Daoy (cell line): ENCODE results near the gene TMEM183A. TPM values are rescaled to one million over a fixed set of nuclear protein-coding genes. Genes with fewer than 3 reads are reported as not detected.

Experiments
- DNase-seq: peaks from one replicate; pipeline ENCODE4 v3.0.0-alpha.2; 2015; ENCODE audit warnings: low read depth
- total RNA-seq: library from RNA; depleted of rRNA; stranded (reverse); fragments of >200 nt; shearing (Covaris generic); gene quantifications from 2 replicates; pipeline ENCODE4 v1.2.3, GENCODE V29; 2014

TMEM183A gene
- total RNA-seq, 1 experiment from 2014 or later = 94.8 TPM

DNA sequence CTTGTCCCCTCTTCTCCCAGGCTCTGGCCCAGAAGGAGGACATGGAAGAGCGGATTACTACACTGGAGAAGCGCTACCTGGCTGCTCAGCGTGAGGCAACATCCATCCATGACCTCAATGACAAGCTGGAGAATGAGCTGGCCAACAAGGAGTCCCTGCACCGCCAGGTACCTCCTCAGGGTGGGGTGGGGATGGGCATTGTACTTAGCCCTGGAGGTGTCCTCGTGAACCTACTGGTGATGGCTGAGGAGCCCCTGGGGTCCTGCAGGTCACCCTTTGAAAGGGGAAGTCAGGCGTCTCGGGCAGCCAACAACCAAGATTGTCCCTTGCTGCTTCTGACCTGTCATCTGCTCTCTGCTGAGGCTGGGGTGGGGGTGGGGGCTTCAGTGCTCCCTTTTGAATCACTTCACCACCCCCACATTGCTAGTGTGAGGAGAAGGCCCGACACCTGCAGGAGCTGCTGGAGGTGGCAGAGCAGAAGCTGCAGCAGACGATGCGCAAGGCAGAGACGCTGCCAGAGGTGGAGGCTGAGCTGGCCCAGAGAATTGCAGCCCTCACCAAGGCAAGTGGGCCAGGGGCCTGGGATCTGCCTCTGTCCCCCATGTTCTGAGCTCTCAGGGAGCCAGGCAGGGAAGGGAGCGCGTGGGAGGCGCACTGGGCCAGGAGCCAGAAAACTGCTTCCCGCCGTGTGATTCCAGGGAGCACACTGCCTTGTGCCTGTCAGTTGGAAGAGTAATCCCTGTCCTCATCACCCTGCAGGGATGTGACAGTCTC is 38.8 kb downstream of the TMEM183A start:
- DNase-seq = peak; percentile 37

DNA sequence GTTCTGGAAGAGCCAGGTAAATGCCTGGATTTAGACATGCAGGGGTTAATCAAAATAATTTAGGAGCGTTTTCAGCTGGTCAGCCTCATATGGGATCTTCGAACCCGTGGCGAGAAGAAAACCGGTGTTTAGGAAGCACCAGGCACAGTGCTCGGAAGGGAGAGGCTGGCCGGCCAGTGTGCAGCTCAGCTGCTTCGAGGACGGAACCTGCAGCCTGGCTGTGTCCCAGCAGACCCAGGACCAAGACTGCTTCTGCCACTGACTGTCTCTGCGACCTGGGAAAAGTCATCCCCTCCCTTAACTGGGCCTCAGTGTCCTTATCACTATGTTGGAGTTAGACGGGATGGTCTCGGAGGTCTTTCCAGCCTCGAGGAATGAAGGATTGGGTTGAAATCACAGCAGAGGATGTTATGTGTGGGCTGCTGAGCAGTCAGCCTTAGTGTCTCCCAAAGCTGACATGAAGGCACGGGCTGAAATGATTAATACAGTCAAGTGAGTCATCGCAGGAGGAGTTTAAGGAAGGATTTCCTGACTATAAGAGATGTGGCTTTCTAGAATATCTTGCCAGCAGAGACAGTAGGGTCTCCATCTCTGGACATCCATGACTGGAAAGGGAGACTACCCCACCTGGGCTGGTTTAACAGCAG is 39.9 kb downstream of the TMEM183A start:
- DNase-seq = peak; percentile 75

DNA sequence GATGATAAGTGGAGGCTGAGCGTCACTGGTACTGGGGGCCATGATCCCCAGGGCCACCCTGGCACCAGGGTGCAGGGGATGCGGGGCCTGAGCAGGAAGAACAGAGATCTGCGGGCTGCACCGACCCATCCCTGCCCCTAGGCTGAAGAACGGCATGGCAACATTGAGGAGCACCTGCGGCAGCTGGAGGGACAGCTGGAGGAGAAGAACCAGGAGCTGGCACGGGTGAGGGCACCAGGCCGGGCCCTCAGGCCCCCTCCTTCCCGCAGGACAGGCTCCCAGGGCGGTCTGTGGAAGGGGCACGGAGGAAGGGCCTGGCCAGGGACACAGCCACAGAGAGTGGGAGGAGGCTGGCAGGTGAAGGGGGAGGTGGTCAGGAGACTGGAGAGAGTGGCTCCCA is 40.9 kb downstream of the TMEM183A start:
- no peak for DNase-seq

DNA sequence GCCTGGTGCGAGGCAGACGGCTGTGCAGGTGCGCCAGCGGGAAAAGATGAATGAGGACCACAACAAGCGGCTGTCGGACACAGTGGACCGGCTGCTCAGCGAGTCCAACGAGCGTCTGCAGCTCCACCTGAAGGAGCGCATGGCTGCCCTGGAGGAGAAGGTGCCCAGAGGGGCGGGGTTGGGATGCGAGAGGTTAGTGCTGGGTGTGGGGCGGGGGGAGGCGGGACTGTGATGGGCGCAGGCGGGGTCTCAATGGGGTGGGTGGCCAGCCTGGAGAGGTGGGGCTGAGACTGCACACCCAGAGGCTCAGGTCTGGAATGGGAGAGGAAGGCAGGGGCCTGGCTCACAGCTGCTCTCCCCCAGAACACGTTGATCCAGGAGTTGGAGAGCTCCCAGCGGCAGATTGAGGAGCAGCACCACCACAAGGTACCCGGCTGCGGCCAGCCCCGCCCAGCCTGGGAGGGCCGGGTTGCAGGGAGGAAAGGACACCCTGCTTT is 41.4 kb downstream of the TMEM183A start:
- DNase-seq = no peak

DNA sequence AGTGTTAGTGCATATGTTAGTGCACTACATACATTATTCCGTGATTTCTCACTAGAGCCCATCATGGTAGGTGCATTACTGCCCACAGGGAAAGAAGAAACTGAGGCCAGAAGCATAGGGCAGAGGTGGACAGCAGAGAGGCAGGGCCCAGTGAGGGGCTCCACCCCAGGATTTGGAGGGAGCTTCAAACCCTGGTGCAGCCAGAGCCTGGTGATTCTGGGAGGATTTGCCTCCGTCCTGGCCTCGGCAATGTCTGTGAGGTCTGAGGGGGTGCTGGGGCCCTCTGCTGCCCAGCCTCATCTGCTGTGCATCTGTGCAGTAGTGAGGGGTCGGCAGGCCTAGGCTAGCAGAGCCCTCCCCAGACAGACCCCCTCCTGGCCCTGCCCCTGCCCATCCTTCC is 41.9 kb downstream of the TMEM183A start:
- DNase-seq = no peak

DNA sequence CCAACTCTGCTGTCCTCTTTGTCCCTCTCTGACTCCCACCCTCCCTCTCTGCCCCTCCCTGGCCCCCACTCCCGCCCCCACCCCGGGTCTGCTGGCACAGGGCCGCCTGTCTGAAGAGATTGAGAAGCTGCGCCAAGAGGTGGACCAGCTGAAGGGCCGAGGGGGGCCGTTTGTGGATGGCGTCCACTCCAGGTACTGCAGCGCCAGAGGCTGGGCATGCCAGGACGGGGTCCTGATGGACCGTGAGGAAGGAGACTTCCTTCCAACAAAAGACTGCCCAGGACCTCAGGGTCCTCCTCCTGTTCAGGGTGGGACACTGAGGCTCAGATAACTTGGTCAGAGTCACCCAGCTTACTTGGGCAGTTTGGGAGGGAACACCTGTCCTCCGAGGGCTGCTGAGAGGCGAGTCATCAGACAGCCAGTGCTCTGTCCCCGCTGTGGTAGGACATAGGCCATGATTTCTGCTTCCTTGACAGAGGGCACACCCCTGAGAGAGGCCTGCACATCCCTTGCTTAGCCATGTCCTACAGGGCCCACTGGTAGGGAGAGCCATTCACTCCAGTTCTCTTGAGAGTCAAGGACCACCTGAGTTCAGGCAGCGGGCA is 42.5 kb downstream of the TMEM183A start:
- no peak for DNase-seq

DNA sequence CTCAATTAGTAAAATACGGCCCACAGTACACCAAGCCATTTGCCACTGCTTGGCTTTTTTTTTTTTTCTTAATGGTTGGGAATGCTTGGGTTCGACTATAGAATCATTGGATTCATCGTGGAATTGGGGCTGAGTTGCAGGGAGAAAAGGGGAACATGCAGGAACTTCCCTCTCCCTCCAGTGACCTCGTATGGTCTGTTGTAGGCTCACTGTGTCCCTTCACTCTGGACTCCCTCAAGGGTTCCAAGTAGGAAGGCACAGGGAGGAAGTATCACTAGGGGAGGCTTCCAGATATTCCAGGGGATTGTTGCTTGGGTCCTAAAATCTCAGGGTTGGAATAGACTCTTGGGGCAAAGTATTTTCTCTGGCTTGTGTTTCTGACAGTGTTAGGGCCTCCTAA is 43.7 kb downstream of the TMEM183A start:
- no peak for DNase-seq

DNA sequence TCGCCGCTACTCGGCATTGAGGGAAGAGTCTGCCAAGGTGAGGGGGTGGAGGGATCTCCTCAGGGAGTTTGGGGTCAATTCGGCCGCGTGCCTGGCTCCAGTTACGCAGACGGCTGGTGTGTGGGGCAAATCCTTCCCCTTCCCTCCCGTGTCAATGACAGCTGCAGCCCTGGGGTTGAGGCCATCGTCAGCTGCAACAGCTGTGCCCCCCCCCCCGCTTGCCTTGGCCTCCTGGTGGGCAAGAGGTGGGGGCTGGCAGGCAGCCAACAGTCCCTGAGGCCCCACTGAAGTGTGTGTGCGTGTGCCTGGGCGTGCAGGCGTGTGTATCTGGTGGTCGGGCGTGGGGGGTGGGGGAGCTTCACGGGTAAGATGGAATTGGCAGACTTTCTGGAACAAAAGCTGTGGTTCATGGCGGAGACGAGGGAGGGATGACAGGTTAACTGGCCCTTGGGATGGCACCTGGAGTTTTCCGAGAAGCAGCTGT is 44.7 kb downstream of the TMEM183A start:
- no peak for DNase-seq

DNA sequence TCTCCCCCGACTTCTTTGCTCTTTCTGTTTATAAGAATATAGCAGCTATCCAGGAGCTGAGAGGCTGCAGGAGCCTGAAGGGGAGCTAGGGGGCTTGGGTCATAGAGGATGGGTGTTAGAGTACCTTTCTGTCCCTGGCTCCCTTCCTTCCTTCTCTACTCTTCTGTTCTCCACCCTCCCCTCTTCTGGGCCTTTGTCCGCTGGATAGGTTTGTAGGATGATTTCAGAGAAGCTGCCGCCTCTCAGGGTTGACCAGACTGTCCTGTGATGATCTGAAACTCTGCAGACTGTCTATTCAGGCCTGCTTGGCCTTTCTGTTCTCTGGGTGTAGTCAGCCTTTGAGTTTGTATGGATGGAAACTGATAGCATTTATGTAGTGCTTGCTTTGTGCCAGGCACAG is 45.4 kb downstream of the TMEM183A start:
- DNase-seq = no peak

DNA sequence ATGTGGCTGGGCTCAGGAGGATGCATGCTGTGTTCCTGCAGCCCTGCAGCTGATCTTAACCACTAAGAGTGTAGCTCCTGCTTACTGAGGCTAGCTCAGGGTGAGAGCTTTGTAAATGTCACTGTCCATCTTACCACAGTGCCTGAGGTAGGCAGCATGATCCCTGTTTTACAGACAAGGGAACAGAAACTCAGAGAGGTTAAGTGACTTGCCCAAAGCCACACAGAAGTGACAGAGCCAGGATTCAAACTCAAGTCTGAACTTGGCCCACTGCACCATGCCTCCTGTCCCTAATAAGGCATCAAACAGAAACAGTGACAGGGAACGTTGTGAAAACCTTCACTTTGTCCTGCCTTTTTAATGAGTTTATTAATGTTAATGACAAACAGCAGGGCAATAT is 47.0 kb downstream of the TMEM183A start:
- no peak for DNase-seq

DNA sequence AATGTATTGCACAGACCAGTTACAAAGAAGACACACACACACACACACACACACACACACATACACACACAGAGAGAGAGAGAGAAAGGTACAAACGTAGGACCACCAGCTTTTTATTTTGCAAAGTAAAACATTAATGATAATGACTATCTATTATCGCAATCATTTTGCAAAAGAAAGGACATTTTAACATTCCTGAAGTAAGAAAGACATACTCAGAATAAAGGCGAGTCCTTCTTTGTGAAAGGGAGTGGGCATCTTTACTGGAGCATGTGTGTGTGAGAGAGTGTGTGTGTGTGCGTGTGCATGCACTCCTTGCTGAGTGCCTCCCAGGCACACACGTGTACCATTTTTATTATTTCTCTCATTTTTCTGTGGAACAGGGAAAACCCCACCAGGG is 47.5 kb downstream of the TMEM183A start:
- DNase-seq = no peak

DNA sequence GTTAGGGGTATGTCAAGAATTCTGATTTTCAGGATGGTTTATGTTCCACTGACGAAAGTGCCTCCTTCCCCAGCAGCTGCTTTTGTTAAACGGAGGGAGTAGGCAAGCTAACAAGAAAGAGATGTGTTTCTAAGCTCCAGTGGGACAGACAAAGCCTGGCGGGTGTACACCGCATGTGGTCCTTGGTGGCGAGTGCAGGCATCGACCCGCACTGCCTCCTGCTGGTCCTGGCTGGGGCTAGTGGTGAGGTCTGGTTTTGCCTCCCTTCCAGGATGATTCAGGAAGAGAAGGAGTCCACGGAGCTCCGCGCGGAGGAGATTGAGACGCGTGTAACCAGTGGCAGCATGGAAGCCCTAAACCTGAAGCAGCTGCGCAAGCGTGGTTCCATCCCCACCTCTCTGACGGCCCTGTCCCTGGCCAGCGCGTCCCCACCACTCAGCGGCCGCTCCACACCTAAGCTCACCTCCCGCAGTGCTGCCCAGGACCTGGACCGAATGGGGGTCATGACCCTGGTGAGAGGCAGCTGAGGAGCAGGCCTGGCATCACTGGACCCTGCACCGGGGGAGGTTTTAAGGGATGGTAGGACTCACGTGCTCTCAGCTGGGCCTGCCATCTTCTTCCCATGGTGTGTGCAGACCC is 48.1 kb downstream of the TMEM183A start:
- DNase-seq = no peak

DNA sequence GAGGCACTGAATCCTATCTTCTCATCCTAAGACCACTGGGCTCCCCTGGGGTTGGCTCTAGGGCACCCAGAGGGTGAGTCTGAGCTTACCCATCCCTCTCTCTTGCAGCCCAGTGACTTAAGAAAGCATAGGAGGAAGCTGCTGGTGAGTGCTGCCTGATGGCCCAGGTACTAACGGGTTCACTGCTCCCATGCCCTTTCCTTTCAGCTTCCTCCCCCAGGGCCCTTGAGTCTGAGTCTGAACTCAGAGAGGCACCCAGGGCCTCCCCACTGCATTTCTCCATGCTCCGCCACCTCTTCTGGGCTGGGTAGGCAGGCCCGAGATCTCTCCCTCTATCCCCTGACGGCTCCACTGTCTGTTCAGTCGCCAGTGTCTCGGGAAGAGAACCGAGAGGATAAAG is 48.8 kb downstream of the TMEM183A start:
- DNase-seq = no peak

DNA sequence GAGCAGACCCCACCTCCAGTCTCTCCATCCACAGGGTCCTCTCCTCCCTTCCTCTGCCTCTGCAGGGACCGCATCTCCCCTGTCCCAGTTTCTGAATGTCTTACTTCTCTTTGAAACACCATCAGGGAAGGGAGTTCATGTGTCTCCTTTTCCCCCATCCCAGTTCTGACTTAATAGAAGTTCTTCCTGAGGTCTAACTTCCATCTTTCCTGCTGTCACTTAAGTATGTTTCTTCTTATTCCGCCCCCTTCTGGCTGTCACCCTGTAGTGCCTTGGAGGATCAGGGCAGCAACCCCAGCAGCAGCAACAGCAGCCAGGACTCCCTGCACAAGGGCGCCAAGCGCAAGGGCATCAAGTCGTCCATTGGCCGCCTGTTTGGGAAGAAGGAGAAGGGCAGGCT is 49.3 kb downstream of the TMEM183A start:
- DNase-seq = no peak

DNA sequence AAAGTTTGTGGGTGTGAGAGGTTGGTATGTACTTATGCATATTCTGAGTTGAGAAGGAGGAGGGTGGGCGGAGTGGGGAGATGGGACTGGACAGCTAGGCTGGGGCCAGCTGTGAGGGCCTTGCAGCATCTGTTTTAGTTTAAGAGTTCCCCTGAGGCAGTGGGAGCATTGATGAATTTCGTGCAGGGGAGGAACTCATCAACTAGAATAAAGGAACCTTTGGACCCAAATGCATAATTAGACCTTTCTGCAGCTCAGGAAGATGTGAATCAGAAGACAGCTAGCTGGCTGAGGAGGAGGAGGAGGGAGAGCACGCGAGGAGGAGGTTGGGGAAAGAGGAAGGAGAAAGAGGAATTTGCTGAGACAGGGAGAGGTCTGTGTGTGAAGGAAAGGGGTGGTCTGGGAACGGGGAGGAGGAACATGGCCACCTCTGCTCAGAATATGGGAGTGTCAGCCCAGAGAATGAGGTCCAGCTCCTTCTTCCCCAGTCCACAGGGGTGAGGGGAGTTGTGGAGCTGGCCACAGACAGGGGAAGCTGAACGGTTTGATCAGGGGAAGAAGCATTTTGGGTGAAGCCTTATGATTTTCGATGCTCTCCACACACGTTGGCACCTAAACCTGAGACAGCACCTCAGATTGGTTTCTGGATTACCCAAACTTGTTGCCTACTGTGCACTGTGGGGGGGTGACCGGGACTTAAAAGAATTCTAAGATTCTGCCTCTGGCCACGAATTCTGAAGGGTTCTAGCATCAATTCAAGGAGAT is 50.9 kb downstream of the TMEM183A start:
- DNase-seq = no peak

DNA sequence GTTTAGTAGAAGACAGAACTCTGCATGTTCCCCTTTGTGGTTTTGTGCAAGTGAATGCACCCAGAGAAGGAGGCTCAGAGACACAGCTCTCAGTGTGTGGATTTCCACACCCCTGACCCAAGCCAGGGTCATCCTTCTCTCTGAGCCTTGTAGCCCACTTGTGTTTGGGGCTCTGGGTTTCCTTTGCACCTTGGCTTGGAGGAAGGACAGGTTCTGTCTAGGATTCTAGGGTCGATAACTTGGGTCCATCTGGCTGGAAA is 51.4 kb downstream of the TMEM183A start:
- DNase-seq = no peak

DNA sequence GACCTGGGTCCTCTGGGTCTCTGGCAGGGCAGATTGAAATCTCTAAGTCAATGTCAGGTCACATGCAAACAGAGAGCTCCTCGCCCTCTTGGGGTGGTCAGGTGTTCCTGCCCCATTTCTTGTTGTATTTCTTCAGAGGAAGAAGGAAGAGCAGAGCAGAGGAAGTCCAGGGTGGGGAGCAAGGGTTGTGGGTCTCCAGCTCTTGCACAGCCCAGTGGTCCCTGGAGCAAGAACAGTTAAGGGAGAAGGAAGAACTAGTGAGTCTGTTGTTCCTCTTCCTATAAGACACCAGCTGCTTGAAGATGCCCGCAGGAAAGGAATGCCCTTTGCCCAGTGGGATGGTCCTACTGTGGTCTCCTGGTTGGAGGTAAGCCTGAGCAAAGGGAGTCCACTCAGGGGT is 52.3 kb downstream of the TMEM183A start:
- no peak for DNase-seq

DNA sequence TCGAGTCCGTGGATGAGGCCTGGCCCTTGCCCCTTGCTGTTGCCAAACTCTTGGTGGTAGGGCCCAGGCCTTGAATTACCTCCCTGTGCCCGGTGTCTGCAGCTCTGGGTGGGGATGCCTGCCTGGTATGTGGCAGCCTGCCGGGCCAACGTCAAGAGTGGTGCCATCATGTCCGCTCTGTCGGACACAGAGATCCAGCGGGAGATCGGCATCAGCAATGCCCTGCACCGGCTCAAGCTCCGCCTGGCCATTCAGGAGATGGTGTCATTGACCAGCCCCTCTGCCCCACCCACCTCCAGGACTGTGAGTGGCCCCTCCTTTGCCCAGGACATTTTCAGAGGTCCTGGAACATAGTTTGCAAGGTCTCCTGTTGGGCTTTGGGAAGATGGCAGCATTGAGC is 52.9 kb downstream of the TMEM183A start:
- no peak for DNase-seq

DNA sequence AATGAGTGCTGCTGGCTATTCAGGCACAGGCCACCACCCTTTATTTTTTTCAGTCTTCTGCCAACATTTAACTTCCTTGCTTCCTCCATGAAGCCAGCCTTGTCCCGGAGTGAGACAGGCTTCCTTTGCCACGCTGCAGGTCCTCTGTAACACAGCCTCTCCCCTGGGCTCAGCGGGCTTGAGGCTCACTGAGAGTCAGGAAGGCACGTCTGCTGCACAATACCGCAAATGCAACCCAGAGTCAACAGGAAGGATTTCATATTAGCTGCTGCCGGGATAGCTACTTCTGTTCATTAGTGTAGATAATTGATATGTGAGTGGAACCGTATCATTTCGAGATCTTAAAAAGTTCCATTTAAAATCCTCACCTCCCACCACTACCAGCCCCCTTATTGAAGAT is 56.1 kb downstream of the TMEM183A start:
- DNase-seq = no peak

DNA sequence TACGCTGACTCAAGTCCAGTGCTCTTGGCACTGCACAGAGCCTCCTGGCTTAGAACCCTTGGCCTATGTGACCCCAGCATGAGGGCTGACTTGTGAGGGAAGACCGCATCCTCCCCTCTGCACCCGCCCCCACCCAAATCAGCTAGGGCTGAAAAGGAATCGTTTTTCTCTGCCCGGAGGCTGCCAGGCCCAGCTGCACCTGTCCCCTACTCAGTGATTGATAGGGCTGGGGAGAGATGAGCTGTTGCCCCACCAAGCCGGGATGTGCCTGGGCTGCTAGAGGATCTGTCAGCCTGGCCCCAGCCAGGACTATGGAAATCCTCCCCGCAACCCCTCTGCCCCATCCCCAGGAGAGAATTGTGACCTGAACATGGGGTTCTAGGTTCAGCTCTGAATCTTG is 58.0 kb downstream of the TMEM183A start:
- DNase-seq = no peak

DNA sequence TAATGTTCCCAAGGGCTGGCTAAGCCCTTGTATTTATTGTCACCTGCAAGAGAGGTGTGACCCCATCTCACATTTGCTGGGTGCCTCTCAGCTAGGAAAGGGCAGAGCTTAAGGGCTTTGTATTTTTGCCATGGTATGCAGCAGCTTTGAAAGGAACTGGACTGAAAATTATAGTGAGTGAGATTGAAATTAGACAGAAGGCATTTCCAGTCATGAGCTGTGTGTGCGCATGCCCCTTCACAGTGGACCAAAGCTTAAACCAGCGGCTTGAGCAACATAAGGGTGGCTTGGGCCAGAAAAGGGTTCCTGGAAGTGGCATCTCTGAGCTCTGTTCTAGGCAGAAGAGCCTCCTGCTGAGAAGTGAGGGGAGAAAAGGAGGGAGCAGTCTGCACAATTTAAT is 58.8 kb downstream of the TMEM183A start:
- no peak for DNase-seq

DNA sequence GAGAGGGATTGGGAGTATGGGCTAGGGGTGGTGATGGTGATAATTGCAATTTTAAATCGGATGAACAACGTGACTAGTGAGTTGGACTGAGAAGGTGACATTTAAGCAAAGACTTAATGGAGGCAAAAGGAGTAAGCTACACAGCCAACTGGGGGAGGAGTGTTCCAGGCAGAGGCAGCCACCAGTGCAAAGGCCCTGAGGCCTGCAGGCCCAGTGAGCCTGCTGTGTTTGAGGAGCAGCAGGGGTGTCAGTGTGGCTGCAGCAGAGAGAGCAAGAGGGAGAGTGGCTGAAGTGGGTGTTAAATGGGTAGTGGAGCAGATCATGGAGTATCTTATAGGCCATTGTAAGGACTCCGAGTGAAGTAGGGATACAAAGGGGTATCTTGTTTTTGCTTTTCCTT is 59.8 kb downstream of the TMEM183A start:
- no peak for DNase-seq
